NCI-H2196 (cell line): ENCODE results near the gene CRYBG3.
"Not testable (repeated sequence)": the region's sequence is repeated elsewhere in the genome, so short reads cannot be mapped to it uniquely, and the experiment has no call there.

Source experiments
- DNase-seq: peaks from one replicate; lab custom pipeline; 2025; ENCODE audit not compliant: unreplicated experiment; lab: John Stamatoyannopoulos, UW

The CRYBG3 gene

GRCh38 chr3:97821774-97822358, at the start of gene CRYBG3:
Gene CRYBG3 (plus strand): TSS chr3:97822011. CDS start chr3:97822207, 196 bp downstream.
- peak; percentile 60 for DNase-seq

GRCh38 chr3:97772926-97773325, 48.9 kb upstream of the CRYBG3 start:
- no peak for DNase-seq

- no peak for DNase-seq
These were observed 43.7 kb upstream of the CRYBG3 start for GRCh38 chr3:97778152-97778551.

GRCh38 chr3:97793420-97794019, 28.3 kb upstream of the CRYBG3 start:
- DNase-seq = peak; percentile 37

- no peak for DNase-seq
These were observed 25.9 kb upstream of the CRYBG3 start for GRCh38 chr3:97795951-97796350.

DNA sequence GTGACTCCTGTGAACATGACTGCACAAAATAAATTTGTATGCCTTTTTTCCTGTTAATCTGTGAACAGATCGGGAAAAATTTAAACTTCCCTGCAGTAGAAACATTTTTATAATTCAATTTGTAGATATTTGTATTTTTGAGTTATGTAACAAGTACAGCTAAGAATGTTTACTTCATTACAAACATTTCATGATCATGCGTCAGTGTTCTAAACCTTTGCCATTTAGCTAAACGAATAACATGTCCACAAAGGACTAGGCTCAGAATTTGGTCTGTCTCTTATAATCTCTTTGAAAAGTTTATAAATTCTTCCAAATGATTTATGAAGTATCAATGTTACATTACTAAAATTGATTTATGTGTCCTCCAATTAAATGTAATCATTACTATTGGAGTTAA, 17.3 kb upstream of the CRYBG3 start:
- no peak for DNase-seq

DNA sequence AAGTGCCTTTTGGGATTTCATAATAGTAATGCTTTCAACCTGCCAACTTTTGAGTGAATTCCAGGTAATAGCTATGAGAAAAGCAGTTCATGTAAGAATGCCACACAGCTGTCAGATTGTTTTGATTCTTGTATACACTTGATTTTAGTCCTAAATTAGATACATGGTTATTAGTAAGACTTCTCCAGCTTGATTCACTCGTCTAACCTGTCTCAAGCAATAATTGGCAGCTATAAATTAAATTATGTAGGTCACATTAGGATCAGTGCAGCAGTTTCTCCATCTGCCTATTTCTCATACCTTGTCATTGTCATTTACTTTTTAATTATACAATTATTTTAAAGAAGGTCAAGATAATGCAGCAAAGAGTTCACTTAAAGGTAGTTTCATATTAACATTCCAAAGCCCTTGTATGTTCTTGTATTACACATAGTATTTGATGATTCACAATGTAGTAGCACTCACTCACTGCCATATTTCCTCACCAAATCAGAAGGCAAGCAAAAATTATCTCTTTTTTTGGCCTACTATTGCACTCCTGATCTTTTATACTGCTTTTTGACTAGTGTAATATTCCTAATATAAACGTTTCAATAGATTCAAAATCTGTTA, 10.9 kb upstream of the CRYBG3 start:
- DNase-seq = no peak

GRCh38 chr3:97815149-97815917, 6.5 kb upstream of the CRYBG3 start:
- DNase-seq = no peak

GRCh38 chr3:97816811-97817210, 5.0 kb upstream of the CRYBG3 start:
- no peak for DNase-seq

- no peak for DNase-seq
These were observed 3.8 kb upstream of the CRYBG3 start for GRCh38 chr3:97817965-97818364.

DNA sequence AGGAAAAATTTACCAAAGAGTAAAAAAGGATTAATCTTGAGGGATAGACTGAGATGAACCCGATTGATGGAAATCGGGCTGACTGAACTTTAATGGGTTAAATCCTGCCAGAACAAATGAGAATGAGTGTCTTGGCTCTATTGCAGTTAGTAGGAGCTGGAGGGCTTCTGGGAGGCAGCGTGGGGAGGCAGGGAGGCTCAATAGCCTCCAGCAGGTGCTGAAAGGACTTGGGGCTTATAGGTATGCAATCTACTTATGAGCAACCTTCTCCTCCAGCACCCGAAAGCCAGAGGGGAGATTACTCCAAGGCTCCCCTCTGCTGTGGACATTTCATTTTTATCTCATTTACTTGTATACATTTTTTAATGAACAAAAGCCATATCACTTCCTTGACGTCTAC, 1.0 kb upstream of the CRYBG3 start:
- no peak for DNase-seq

GRCh38 chr3:97821287-97821773, 481 bp upstream of the CRYBG3 start:
- DNase-seq = no peak

GRCh38 chr3:97822359-97822775, 556 bp downstream of the CRYBG3 start:
- DNase-seq = no peak

- DNase-seq = no peak
These were observed 1.5 kb downstream of the CRYBG3 start for GRCh38 chr3:97823046-97824004.

GRCh38 chr3:97825101-97825500, 3.3 kb downstream of the CRYBG3 start:
- no peak for DNase-seq

DNA sequence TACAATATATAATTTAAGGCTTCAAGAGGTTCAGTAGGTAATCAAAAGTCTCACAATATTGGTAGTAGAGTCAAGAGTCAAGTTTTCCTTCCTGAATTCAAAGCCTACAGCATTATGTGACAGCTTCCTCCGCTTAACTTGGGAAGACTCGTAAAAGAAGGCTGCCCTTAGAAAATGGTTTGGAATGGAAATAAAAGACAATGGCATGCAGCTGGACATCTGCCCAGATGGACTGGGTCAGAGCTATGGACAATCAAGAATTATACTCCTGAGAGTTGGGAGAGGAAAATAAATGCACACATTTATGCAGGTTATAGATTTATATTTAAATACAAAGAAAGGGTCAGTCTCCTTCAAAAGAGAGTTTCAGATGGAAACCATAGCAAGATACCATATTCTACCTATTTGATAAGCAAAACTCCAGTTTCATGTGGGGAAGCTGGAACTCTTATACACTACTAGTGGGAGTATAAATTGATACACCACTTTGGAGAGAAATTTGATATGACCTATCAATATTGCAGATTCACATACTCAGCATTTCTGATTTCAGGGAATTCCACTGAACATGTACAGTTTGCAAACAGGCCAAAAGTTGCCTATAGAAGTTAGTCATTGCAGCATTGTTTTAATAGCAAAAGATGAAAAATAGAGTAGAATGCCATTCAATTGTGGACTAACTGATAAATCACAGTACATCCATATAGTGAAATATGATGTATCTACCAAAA, 6.1 kb downstream of the CRYBG3 start:
- no peak for DNase-seq

GRCh38 chr3:97829198-97829597, 7.4 kb downstream of the CRYBG3 start:
- DNase-seq = no peak

GRCh38 chr3:97830638-97831037, 8.8 kb downstream of the CRYBG3 start:
- no peak for DNase-seq

- no peak for DNase-seq
These were observed 9.3 kb downstream of the CRYBG3 start for GRCh38 chr3:97831140-97831539.

DNA sequence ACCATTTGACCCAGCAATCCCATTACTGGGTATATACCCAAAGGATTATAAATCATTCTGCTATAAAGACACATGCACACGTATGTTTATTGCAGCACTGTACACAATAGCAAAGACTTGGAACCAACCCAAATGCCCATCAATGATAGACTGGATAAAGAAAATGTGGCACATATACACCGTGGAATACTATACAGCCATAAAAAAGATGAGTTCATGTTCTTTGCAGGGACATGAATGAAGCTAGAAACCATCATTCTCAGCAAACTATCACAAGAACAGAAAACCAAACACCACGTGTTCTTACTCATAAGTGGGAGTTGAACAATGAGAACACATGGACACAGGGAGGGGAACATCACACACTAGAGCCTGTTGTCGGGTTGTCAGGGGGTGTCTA, 11.4 kb downstream of the CRYBG3 start:
- DNase-seq = not testable (repeated sequence)
